GM21515 (cell line): ENCODE data around the gene WDR7.
A peak's percentile ranks its signal among the peaks of the same experiment; 100 is the strongest.

Experiments
- ATAC-seq: cut with Tn5 transposase; IDR thresholded peaks from one replicate; pipeline ENCODE4 v1.9.1; 2021; ENCODE audit not compliant: unreplicated experiment

The WDR7 gene

DNA sequence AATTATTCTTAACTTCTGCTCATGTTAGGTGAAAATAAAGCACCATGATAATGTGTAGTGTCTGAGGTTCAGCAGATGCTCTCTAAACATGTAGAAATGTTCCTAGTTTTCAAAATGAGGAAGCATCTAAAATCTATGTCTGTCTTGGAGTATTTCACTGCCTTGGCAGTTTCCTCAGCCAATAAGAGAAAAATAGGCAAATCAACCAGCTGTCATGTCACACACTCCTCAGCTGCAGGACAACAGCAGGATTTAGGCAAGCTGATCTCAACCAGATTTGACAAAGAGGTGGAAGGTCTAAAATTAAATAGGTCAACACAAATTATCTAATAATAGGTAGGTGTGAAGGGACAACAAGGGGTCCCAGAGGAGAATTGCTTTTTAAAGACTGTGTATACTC lies 331.6 kb downstream of the WDR7 start:
- ATAC-seq, result no peak

- ATAC-seq, result no peak
Measured at GRCh38 chr18:56983275-56983992, 332.3 kb downstream of the WDR7 start.

- ATAC-seq, result no peak
Measured at GRCh38 chr18:56984731-56985130, 333.6 kb downstream of the WDR7 start.

GRCh38 chr18:56986829-56987228 lies 335.7 kb downstream of the WDR7 start:
- ATAC-seq, result no peak

DNA sequence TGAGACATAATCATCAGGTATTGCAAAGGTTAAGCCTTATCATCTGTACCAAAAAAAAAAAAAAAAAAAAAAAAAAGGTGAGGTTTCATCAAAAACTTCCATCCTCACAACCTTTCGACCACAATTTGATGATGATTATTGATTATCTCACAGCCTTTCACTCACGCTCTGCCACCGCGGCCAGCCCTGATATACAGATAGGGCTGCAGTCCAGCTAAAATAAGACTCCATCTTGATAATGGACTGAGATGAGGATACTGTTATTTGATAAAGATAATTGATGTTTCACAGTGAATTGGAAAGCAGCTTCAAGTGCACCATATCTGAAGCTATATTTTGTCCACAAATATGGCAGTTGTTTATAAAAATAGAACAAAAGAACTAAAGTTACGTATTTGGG lies 336.1 kb downstream of the WDR7 start:
- no peak for ATAC-seq

DNA sequence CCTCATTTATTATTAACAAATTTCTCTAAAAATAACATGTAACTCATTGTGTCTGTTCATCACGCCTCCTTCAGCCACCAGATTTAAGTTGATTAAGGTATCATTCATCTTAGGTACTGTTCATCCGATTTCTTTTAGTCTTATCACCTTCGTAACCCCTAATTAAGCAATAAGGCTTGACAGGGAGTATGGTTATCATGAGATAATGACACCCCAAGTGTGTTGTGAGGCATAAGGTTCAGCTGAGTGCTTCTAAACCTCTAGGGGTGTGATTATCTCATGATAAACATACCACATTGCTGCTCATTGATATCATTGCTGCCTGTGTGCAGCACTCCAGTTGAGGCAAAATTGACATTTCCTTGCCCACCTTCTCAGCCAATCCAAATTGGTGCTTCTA lies 336.9 kb downstream of the WDR7 start:
- ATAC-seq, result no peak

GRCh38 chr18:56990678-56991077 lies 339.5 kb downstream of the WDR7 start:
- ATAC-seq, result no peak

DNA sequence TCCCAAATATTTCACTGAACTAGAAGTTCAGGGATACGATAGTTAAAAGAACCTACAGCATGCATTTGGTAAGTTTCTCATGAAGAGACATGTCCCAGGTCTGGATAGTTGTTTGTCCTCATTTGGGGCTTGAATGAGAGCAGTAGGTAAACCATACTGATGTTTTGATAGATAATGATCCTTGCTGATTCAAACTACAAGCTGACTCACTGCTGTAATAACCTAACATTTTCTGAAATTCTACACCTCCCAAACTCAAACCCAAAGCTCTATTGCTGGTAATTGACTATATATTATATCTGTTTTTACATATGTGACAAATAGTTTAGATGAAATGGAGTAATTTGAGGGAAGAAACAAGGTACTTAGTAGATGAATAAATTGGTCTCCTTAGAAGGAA lies 341.6 kb downstream of the WDR7 start:
- ATAC-seq, result no peak

DNA sequence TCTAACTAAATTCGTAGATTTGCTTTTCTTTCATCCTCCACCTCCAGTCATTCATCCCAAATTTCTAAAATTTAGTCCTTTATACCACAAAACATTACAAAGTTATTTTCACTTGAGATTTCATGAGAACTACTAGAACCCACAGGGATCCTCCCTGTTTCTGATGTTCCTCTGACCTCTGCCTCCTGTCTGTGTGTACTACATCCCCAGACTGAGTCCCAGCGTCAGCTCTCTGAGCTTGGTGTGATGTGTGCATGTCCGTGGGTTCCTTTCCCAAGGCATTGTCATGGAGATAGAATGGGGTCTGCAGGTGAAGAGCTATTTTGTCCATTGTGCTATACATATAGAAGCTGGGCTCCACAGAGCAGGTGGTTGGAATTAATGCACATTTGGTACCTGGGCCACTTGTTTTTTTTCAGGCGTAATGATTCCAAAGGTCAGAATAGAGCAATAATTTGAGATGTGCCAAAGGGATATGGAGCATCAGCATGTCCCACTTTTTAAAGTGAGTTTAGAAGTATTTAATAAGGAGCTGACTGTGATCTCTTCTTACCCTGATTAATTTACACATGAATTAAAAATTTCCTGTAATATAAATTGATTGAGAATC lies 344.5 kb downstream of the WDR7 start:
- no peak for ATAC-seq

- no peak for ATAC-seq
Measured at GRCh38 chr18:56997200-56997599, 346.0 kb downstream of the WDR7 start.

- ATAC-seq, result no peak
Measured at GRCh38 chr18:56999823-57000222, 348.7 kb downstream of the WDR7 start.

DNA sequence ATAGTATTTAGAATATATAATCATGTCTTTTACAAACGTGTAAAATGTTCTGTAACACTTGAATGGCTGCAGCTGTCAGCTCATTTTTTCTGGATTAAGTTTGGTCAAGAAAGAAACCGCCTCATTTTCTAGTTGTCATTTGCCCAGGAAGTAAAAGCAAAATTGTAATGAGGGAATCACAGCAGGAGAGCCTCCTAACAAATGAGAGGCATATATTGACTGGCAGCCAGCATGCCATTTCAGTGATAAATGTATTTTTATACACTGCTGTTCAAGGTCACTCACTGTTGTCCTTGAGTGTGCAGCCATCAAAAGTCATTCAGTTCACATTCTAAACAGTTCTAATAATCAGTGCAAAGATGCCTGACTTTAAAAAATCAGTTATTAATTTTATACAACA lies 351.5 kb downstream of the WDR7 start:
- no peak for ATAC-seq

DNA sequence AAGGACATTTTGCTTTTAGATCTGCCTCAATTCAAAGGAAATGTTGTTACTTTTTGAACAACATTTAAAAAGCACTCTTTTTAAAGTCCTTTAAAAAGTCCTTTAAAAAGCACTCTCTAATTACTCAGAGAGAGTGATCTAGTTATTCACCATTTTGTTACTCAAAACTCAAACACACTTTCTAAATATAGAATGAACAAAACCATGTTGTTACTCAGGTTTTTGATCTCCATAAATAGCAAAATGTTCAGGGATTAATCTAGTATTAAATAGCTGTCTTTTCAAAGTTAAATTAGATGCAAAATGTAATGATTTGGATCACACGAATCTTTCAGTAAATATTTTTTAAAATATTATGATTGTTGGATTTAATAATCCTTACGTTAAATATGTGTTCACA lies 352.2 kb downstream of the WDR7 start:
- no peak for ATAC-seq

GRCh38 chr18:57004366-57005121 lies 353.4 kb downstream of the WDR7 start:
- ATAC-seq, result peak; percentile 99

DNA sequence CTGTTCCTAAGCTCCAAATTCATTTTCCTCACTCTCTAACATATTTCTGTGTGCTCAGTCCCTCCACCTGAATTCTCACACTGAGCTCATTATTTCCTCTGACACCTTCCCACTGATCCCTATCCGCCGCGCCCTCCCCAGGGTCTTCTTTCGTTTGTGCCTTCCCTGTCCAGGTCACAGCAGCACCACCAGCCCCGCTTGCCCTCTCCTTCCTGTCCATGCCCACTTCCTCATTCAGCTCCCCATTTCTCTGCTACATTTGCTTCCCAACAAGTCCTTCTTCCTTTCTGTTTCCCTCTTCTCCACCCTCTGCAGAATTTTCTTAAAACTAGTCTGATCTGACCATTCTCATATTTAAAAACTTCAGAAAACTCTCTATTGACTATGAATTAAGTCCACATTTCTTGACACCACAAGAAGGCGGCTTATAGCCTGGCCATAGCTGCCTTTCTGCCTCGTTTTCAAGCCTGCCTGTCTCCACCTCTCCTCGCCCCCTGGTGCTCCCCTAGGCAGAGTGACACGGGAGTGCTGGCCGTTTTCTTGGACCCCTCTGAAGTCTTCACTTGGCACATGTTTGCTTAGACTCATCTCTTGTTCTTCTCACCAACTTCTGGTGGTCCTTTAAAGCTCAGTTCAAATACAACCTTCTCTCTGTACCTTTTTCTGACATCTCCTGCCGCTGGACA lies 357.0 kb downstream of the WDR7 start:
- ATAC-seq, result no peak

DNA sequence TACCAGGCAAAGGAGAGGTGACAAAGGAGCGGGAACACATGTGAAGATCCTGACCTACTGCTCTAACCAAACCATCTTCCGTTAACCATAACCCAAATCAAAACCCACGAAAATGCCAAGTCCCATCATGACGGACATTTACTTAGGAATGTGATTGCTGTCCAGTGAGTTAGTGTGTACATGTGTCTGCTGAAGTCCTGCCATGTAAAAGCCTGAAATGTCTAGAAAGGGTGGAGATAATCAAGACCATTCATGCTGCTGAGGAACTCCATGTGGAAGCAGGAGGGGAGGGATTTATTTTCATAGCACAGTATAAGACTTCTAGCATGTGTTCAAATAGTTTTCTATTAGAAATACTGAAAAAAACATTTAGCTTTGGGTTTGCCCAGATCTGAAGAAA lies 358.7 kb downstream of the WDR7 start:
- ATAC-seq, result no peak

DNA sequence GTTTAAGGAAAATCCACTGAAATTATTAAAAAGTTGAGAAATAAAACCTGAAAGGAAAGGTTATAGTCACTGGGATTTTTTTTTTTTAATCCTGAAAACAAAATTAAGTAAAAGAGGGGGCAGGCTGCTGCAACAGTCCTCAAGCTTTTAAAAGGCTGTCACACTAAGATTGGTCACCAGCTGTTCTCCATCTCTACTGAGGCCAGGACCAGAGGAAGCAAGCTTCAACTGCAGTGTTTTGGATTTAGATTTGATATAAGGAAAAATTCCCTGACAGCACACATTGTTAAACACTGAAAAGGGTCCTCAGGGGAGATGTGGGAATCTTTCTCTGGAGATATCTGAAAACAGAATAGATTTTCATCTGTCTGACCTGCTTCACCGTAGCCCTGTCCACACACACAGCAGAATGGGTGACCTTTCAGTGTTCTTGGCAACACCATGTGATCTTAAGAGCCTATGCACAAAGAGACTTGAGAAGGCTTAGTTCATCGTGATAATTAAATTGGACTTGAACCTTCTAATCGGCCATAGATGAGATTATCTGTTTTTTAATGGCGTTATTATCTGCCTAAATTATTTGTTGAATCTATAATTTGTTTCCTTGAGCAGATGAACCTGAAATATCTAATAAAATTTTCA lies 363.7 kb downstream of the WDR7 start:
- ATAC-seq, result no peak

GRCh38 chr18:57015451-57015850 lies 364.3 kb downstream of the WDR7 start:
- ATAC-seq, result no peak

GRCh38 chr18:57018845-57019244 lies 367.7 kb downstream of the WDR7 start:
- no peak for ATAC-seq

GRCh38 chr18:57022716-57023115 lies 371.6 kb downstream of the WDR7 start:
- ATAC-seq, result no peak

DNA sequence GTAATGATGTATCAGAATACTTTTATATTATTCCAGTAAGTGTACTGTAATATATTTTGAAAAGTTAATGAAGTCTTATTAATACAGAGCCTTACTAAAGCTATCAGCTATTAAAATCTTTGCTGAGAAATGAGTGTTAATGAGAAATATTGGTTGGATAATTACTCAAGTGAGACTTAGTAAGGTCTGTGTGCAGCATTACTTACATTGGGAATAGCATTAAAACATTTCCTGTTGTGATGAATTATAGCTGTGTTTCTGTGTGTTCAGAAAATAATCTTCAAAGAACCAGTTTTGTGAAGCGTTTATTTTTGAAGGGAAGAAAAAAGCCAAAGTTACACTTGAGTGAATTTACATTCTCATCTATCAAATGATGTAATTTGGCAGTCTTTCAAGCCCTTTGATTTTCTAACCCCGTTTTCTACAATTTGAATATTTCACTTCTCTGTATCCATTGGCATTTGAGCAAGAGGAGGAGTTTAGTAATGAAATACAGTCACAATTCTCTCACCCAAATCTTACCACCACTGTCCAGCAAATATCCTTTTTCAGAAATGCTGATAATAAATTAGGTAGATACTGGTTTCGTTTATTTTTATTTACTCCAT lies 372.2 kb downstream of the WDR7 start:
- ATAC-seq, result no peak
